ENCODE data around the gene COBLL1.

Gene COBLL1

GRCh38 chr2:164821338-164821737 is 20.3 kb downstream of the COBLL1 start:
- DNase-seq (ENCODE audit: low read depth) = no peak
- H3K4me3 ChIP-seq (ENCODE audit: low read depth, low read length) = no peak overlapping the region
- TF ChIP-seq POLR2A (IDR thresholded peaks at IDR 0.05; ENCODE audit: extremely low read depth, insufficient read length) (no peak), MYC (IDR thresholded peaks at IDR 0.05; ENCODE audit: low read depth, low read length) (no peak), CTCF (IDR thresholded peaks at IDR 0.05; ENCODE audit: low read depth, low read length) (no peak)
- TF ChIP-seq, protein P1, sequence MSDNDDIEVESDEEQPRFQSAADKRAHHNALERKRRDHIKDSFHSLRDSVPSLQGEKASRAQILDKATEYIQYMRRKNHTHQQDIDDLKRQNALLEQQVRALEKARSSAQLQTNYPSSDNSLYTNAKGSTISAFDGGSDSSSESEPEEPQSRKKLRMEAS (IDR thresholded peaks at IDR 0.05; ENCODE audit: low read depth, low read length) = no peak

DNA sequence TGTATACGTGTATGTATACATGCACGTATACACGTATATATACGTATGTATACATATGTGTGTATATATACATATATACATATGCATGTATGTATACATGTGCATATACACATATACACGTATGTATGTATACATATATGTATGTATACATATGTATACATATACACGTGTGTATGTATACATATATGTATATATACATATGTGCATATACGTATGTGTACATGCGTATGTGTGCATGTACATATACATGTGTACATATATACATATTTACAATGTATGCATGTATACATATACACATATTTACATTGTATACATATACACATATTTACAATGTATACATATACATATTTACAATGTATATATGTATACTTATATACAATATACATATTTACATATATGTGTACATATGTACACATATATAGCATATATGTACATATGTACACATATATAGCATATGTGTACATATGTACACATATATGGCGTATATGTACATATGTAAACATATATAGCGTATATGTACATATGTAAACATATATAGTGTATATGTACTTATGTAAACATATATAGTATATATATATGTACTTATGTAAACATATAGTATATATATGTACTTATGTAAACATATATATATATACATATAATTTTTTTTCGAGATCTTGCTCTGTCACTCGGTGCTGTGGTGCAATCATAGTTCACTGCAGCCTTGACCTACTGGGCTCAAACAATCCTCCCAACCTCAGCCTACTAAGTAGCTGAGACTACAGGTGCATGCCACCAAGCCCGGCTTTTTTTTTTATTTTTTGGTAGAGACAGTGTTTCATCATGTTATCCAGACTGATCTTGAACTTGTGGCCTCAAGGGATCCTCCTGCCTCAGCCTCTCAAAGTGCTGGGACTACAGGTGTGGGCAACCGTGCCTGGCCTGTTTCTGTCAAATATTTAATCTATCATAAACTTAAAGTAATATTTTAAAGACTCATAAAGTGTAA is 23.2 kb downstream of the COBLL1 start:
- TF ChIP-seq MYC (IDR thresholded peaks at IDR 0.05; ENCODE audit: low read depth, low read length) (no peak), CTCF (IDR thresholded peaks at IDR 0.05; ENCODE audit: low read depth, low read length) (no peak), POLR2A (IDR thresholded peaks at IDR 0.05; ENCODE audit: extremely low read depth, insufficient read length) (no peak)
- TF ChIP-seq, protein P1 (IDR thresholded peaks at IDR 0.05; ENCODE audit: low read depth, low read length) = no peak
- H3K4me3 ChIP-seq (ENCODE audit: low read depth, low read length) = no peak overlapping the region
- DNase-seq (ENCODE audit: low read depth) = no peak

DNA sequence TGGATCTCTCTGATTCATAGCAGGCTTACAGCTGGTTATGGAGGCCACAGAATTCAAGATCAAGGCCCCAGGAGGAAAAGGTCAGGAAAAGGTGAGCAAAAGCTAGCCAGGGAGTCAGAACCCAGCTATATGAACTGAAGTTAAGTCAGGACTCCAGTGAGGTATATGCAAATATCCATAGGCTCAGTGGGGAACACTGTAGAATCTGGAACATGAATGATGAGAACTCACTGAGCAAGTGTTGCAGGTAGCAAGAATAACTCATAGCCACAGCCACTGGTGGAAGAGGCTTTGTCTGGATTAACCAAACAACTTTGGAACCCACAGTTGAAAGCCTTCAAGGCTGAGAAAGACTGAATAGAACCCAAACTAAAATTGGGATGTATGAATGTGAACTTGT is 24.7 kb downstream of the COBLL1 start:
- DNase-seq (ENCODE audit: low read depth) = no peak
- H3K4me3 ChIP-seq (ENCODE audit: low read depth, low read length) = no peak overlapping the region
- TF ChIP-seq POLR2A (IDR thresholded peaks at IDR 0.05; ENCODE audit: extremely low read depth, insufficient read length) (no peak), CTCF (IDR thresholded peaks at IDR 0.05; ENCODE audit: low read depth, low read length) (no peak), MYC (IDR thresholded peaks at IDR 0.05; ENCODE audit: low read depth, low read length) (no peak)
- TF ChIP-seq, protein P1 (IDR thresholded peaks at IDR 0.05; ENCODE audit: low read depth, low read length) = no peak

GRCh38 chr2:164816046-164816445 is 25.6 kb downstream of the COBLL1 start:
- H3K4me3 ChIP-seq (ENCODE audit: low read depth, low read length) = no peak overlapping the region
- no peak for DNase-seq (ENCODE audit: low read depth)
- TF ChIP-seq POLR2A (IDR thresholded peaks at IDR 0.05; ENCODE audit: extremely low read depth, insufficient read length) = no peak
- TF ChIP-seq, protein P1 (IDR thresholded peaks at IDR 0.05; ENCODE audit: low read depth, low read length) = no peak
- TF ChIP-seq MYC (IDR thresholded peaks at IDR 0.05; ENCODE audit: low read depth, low read length) = no peak
- TF ChIP-seq CTCF (IDR thresholded peaks at IDR 0.05; ENCODE audit: low read depth, low read length) = no peak

GRCh38 chr2:164815071-164815793 is 26.4 kb downstream of the COBLL1 start:
- TF ChIP-seq MYC (IDR thresholded peaks at IDR 0.05; ENCODE audit: low read depth, low read length) (no peak), POLR2A (IDR thresholded peaks at IDR 0.05; ENCODE audit: extremely low read depth, insufficient read length) (no peak), CTCF (IDR thresholded peaks at IDR 0.05; ENCODE audit: low read depth, low read length) (no peak)
- TF ChIP-seq, protein P1 (IDR thresholded peaks at IDR 0.05; ENCODE audit: low read depth, low read length) = no peak
- H3K4me3 ChIP-seq (ENCODE audit: low read depth, low read length) = no peak overlapping the region
- no peak for DNase-seq (ENCODE audit: low read depth)
